ENCODE results near the gene LSM6.

The LSM6 gene

GRCh38 chr4:146229406-146229805 is 53.9 kb downstream of the LSM6 start:
- TF ChIP-seq POLR2AphosphoS5 (IDR thresholded peaks at IDR 0.05; ENCODE audit: low read depth) (no peak), GABPA (IDR thresholded peaks at IDR 0.05; ENCODE audit: low read depth) (no peak), SPI1 (IDR thresholded peaks at IDR 0.05; ENCODE audit: borderline replicate concordance, low read depth) (no peak)
- TF ChIP-seq, protein P1, sequence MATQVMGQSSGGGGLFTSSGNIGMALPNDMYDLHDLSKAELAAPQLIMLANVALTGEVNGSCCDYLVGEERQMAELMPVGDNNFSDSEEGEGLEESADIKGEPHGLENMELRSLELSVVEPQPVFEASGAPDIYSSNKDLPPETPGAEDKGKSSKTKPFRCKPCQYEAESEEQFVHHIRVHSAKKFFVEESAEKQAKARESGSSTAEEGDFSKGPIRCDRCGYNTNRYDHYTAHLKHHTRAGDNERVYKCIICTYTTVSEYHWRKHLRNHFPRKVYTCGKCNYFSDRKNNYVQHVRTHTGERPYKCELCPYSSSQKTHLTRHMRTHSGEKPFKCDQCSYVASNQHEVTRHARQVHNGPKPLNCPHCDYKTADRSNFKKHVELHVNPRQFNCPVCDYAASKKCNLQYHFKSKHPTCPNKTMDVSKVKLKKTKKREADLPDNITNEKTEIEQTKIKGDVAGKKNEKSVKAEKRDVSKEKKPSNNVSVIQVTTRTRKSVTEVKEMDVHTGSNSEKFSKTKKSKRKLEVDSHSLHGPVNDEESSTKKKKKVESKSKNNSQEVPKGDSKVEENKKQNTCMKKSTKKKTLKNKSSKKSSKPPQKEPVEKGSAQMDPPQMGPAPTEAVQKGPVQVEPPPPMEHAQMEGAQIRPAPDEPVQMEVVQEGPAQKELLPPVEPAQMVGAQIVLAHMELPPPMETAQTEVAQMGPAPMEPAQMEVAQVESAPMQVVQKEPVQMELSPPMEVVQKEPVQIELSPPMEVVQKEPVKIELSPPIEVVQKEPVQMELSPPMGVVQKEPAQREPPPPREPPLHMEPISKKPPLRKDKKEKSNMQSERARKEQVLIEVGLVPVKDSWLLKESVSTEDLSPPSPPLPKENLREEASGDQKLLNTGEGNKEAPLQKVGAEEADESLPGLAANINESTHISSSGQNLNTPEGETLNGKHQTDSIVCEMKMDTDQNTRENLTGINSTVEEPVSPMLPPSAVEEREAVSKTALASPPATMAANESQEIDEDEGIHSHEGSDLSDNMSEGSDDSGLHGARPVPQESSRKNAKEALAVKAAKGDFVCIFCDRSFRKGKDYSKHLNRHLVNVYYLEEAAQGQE (IDR thresholded peaks at IDR 0.05; ENCODE audit: insufficient replicate concordance, low read depth) = no peak
- TF ChIP-seq, protein P2, sequence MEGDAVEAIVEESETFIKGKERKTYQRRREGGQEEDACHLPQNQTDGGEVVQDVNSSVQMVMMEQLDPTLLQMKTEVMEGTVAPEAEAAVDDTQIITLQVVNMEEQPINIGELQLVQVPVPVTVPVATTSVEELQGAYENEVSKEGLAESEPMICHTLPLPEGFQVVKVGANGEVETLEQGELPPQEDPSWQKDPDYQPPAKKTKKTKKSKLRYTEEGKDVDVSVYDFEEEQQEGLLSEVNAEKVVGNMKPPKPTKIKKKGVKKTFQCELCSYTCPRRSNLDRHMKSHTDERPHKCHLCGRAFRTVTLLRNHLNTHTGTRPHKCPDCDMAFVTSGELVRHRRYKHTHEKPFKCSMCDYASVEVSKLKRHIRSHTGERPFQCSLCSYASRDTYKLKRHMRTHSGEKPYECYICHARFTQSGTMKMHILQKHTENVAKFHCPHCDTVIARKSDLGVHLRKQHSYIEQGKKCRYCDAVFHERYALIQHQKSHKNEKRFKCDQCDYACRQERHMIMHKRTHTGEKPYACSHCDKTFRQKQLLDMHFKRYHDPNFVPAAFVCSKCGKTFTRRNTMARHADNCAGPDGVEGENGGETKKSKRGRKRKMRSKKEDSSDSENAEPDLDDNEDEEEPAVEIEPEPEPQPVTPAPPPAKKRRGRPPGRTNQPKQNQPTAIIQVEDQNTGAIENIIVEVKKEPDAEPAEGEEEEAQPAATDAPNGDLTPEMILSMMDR (IDR thresholded peaks at IDR 0.05; ENCODE audit: insufficient read depth, low read length) = no peak
- Histone ChIP-seq H3K27ac (replicated peaks) (no peak overlapping the region), H3K27me3 (ENCODE audit: insufficient read depth, poor library complexity, severe bottlenecking) (no peaks in the 10 kb centered on the region), H3K4me3 (replicated peaks; ENCODE audit: insufficient read depth, low read length) (no peak overlapping the region)
- DNase-seq (ENCODE audit: low read depth in 1 of 2, low spot score in 1 of 2) = no peak

DNA sequence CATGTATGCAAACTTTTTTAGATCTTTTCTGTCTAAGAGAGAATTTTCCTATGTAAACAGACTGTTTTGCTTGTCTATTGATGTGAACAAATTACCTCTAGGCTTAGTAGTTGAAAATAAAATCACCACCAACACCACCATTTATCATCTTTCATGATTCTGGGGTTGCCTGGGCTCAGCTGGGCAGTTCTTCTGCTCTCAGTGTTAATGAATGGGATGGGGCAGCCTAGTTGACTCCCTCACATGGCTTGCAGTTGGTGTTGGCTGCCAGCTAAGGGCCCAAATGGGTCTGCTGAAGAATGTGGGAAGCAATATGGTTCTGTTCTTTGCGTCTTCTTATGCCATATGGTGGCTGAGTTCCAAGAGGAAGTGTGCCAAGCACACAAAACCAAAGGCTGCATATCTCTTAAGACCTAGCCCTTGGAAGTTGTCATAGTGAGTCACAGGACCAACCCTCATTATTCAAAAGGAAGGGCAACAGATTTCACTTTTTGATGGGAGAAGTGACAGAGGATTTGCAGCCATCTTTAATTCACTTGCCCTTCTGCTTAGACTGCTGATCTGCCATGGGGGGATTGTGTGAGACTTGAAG is 56.7 kb downstream of the LSM6 start:
- Histone ChIP-seq H3K4me3 (replicated peaks; ENCODE audit: insufficient read depth, low read length) (no peak overlapping the region), H3K27me3 (ENCODE audit: insufficient read depth, poor library complexity, severe bottlenecking) (no peaks in the 10 kb centered on the region), H3K27ac (replicated peaks) (no peak overlapping the region)
- TF ChIP-seq POLR2AphosphoS5 (IDR thresholded peaks at IDR 0.05; ENCODE audit: low read depth) (no peak), SPI1 (IDR thresholded peaks at IDR 0.05; ENCODE audit: borderline replicate concordance, low read depth) (peak; percentile 27; the same call in 1 of the 2 replicates)
- TF ChIP-seq, protein P1 (IDR thresholded peaks at IDR 0.05; ENCODE audit: insufficient replicate concordance, low read depth) = no peak
- DNase-seq (ENCODE audit: low read depth in 1 of 2, low spot score in 1 of 2) = peak; percentile 28 to 44

DNA sequence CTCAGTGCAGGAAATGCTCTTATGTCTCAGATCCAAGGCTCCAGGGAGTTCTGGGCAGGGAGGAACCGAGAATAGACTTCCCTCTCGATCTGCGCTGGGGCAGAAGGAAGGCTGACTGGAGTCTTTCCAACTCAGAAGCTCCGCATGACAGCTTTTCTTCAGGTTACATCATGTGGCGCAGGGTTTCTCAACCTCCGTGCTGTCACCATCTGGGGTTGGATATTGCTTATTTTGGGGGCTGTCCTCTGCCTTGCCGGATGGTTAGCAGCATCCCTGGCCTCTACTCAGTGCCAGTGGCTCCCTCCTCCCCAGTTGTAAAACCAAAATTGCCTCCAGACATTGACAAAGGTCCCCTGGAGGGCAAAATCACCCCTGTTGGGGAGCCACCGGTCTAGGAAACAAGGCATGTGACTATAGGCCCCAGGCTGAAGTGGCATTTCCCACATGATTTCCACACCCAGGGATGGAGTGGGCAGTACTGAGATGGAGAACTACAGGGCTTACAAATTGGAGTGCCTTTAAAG is 60.2 kb downstream of the LSM6 start:
- H3K27ac ChIP-seq (replicated peaks) = no peak overlapping the region
- H3K4me3 ChIP-seq (replicated peaks; ENCODE audit: insufficient read depth, low read length) = no peak overlapping the region
- peak; percentile 40 to 59 for DNase-seq (ENCODE audit: low read depth in 1 of 2, low spot score in 1 of 2)
- TF ChIP-seq GABPA (IDR thresholded peaks at IDR 0.05; ENCODE audit: low read depth) (no peak), POLR2AphosphoS5 (IDR thresholded peaks at IDR 0.05; ENCODE audit: low read depth) (no peak)
- TF ChIP-seq, protein P2 (IDR thresholded peaks at IDR 0.05; ENCODE audit: insufficient read depth, low read length) = no peak
- no peaks in the 10 kb centered on the region for H3K27me3 ChIP-seq (ENCODE audit: insufficient read depth, poor library complexity, severe bottlenecking)

DNA sequence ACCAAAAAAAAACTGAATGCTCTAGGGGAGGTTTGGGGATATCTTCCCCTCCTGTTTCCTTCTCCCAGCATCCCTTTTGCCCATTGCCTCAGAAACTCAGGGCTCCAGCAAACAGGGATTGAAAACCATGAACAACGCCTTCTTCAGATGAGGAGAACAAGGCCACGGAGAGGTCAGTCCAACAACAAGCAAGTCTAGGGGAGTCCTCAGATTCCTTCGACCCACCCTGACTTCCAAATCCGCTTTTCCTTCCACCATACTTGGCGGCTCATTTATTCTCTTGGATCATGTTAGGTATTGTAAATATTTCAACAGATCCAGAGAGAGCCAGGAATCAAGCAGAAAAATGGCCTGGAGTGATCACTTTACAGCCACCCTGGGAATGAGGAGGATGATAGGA is 60.7 kb downstream of the LSM6 start:
- no peak overlapping the region for H3K4me3 ChIP-seq (replicated peaks; ENCODE audit: insufficient read depth, low read length)

More for the DNA sequence above, 60.7 kb downstream of the LSM6 start:
- no peak for DNase-seq (ENCODE audit: low read depth in 1 of 2, low spot score in 1 of 2)
- Histone ChIP-seq H3K27me3 (ENCODE audit: insufficient read depth, poor library complexity, severe bottlenecking) (no peaks in the 10 kb centered on the region), H3K27ac (replicated peaks) (no peak overlapping the region)
- TF ChIP-seq, protein P2 (IDR thresholded peaks at IDR 0.05; ENCODE audit: insufficient read depth, low read length) = no peak
- TF ChIP-seq, protein P1 (IDR thresholded peaks at IDR 0.05; ENCODE audit: insufficient replicate concordance, low read depth) = no peak
- TF ChIP-seq SPI1 (IDR thresholded peaks at IDR 0.05; ENCODE audit: borderline replicate concordance, low read depth) = no peak

Data from HL-60 (cell line).